BE2C (cell line): ENCODE measurements around the gene DPP10.

Experiments used
- DNase-seq: peaks from one replicate; pipeline ENCODE4 v3.0.0-alpha.2; 2020
- H3K27me3 ChIP-seq: fragments of 250-450 bp; sonication (Bioruptor Pico); 2 replicates; pipeline ENCODE4 v1.5.1; 2020; ENCODE audit warnings: mild to moderate bottlenecking
- H3K36me3 ChIP-seq: fragments of 250-450 bp; sonication (Bioruptor Pico); 2 replicates; pipeline ENCODE4 v1.5.1; 2020; ENCODE audit warnings: mild to moderate bottlenecking
- H3K4me1 ChIP-seq: fragments of 250-450 bp; sonication (Bioruptor Pico); 2 replicates; pipeline ENCODE4 v1.5.1; 2020
- H3K4me3 ChIP-seq: 2 replicates; pipeline ENCODE4 v1.5.1; 2011; ENCODE audit warnings: low read depth, low read length
- H3K9me3 ChIP-seq: fragments of 250-450 bp; sonication (Bioruptor Pico); 2 replicates; pipeline ENCODE4 v1.5.1; 2020
- CTCF ChIP-seq: IDR thresholded peaks from 2 replicates; pipeline ENCODE4 v1.5.1; 2012; ENCODE audit warnings: mild to moderate bottlenecking, low read depth, low read length

DPP10 gene

GRCh38 chr2:114534116-114535084, 92.0 kb downstream of the DPP10 start:
- no peak overlapping the region for H3K4me3 ChIP-seq
- DNase-seq = no peak

GRCh38 chr2:114537777-114538176, 95.3 kb downstream of the DPP10 start:
- H3K36me3 ChIP-seq = no peaks in the 10 kb centered on the region
- H3K4me1 ChIP-seq = no peaks in the 10 kb centered on the region
- DNase-seq = no peak
- H3K27me3 ChIP-seq = no peaks in the 10 kb centered on the region
- no peak overlapping the region for H3K4me3 ChIP-seq
- no peaks in the 10 kb centered on the region for H3K9me3 ChIP-seq
- no peak for TF ChIP-seq CTCF

More at GRCh38 chr2:114534116-114535084, 92.0 kb downstream of the DPP10 start:
- H3K4me1 ChIP-seq = no peaks in the 10 kb centered on the region
- H3K27me3 ChIP-seq = no peaks in the 10 kb centered on the region
- H3K9me3 ChIP-seq = no peaks in the 10 kb centered on the region
- no peaks in the 10 kb centered on the region for H3K36me3 ChIP-seq
- TF ChIP-seq CTCF = no peak

GRCh38 chr2:114542695-114543094, 100.3 kb downstream of the DPP10 start:
- no peaks in the 10 kb centered on the region for H3K4me1 ChIP-seq
- DNase-seq = no peak
- H3K27me3 ChIP-seq = no peaks in the 10 kb centered on the region
- no peak overlapping the region for H3K4me3 ChIP-seq
- no peak for TF ChIP-seq CTCF
- H3K9me3 ChIP-seq = no peaks in the 10 kb centered on the region
- no peaks in the 10 kb centered on the region for H3K36me3 ChIP-seq

- Histone ChIP-seq H3K4me3 (no peak overlapping the region), H3K4me1 (no peaks in the 10 kb centered on the region), H3K27me3 (no peaks in the 10 kb centered on the region), H3K36me3 (no peaks in the 10 kb centered on the region), H3K9me3 (no peaks in the 10 kb centered on the region)
- TF ChIP-seq CTCF = no peak
- DNase-seq = no peak
Measured at GRCh38 chr2:114543236-114543766, 100.9 kb downstream of the DPP10 start.

- Histone ChIP-seq H3K27me3 (no peaks in the 10 kb centered on the region), H3K4me3 (no peak overlapping the region), H3K4me1 (no peaks in the 10 kb centered on the region), H3K9me3 (no peaks in the 10 kb centered on the region), H3K36me3 (no peaks in the 10 kb centered on the region)
- TF ChIP-seq CTCF = no peak
- no peak for DNase-seq
Measured at GRCh38 chr2:114545052-114545451, 102.6 kb downstream of the DPP10 start.

GRCh38 chr2:114546531-114546930, 104.1 kb downstream of the DPP10 start:
- TF ChIP-seq CTCF = no peak
- Histone ChIP-seq H3K27me3 (no peaks in the 10 kb centered on the region), H3K36me3 (no peaks in the 10 kb centered on the region), H3K4me1 (no peaks in the 10 kb centered on the region), H3K9me3 (no peaks in the 10 kb centered on the region), H3K4me3 (no peak overlapping the region)
- DNase-seq = no peak
